ENCODE measurements around the gene MECR. TPM values are rescaled to one million over a fixed set of nuclear protein-coding genes. Genes with fewer than 3 reads are reported as not detected.
A peak's percentile ranks its signal among the peaks of the same experiment; 100 is the strongest.

The MECR gene
- total RNA-seq, 2 donors from 2014 or later: 21.0 to 38.3 TPM

DNA sequence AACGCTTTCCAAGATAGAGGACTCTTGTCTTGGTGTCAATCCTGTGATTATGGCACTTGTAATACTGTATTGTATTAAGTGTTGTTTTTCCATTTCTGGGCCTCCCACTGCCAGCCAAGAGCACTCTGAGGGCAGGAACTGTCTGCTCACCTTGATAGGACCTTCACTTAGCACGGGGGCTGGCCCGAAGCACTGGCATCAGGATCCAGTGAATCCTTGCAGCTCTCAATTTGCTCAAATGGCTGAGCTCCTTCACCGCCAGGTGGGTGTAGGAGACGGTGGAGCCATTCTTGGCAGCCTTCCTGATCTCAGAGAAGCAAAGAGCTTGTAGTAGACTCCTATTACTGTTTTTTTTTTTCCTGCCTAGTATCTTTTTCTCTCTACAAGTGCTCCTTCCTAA is 17.7 kb downstream of the MECR start:
- Mint-ChIP-seq H3K36me3 (ENCODE audit: low read depth) (peaks cover 56% of the 10 kb centered on the region), H3K27me3 (no peaks in the 10 kb centered on the region), H3K9me3 (no peaks in the 10 kb centered on the region), H3K4me3 (no peak overlapping the region), H3K4me1 (no peaks in the 10 kb centered on the region), H3K27ac (no peak overlapping the region)
- ATAC-seq (replicated peaks): no peak

DNA sequence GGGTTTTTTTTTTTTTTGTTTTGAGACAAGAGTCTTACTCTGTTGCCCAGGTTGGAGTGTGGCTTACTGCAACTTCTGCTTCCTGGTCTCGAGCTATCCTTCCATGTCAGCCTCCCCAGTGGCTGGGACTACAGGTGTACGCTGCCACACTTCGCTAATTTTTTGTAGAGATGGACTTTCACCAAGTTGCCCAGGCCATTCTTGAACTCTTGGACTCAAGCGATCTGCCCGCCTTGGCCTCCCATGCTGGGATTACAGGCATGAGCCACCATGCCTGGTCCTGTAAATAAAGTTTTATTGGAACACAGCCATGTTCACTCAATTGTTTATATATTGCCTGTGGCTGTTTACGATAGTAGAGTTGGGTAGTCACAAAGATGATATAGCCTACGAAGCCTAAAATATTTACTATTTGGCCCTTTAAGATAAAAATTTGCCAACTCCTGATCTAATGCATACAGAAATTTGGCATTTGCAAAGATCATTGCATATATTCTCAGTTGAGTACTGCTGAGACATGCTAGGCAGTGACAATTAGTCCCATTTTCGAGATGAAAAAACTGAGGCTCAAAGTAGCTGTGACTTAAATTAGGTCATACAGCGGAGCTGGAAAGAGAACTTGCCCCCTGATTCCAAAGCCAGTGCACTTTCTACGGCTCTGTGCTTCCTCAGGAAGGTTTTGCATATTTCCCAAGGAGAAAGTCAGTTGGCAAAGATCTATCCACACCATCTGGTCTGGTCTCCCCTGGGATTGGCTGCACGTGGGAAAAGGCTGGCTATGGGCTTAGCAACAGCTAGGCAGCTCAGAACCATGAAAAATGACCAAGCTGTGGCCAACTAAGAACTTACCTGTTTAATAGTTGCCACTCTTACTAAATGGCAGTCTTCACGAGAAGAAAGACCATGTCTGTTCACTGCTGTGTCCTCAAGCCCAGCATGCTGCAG is 19.4 kb downstream of the MECR start:
- Mint-ChIP-seq H3K36me3 (ENCODE audit: low read depth) (peaks cover 54% of the 10 kb centered on the region), H3K27me3 (no peaks in the 10 kb centered on the region), H3K9me3 (no peaks in the 10 kb centered on the region), H3K27ac (no peak overlapping the region), H3K4me1 (no peaks in the 10 kb centered on the region), H3K4me3 (no peak overlapping the region)
- ATAC-seq (replicated peaks): no peak

DNA sequence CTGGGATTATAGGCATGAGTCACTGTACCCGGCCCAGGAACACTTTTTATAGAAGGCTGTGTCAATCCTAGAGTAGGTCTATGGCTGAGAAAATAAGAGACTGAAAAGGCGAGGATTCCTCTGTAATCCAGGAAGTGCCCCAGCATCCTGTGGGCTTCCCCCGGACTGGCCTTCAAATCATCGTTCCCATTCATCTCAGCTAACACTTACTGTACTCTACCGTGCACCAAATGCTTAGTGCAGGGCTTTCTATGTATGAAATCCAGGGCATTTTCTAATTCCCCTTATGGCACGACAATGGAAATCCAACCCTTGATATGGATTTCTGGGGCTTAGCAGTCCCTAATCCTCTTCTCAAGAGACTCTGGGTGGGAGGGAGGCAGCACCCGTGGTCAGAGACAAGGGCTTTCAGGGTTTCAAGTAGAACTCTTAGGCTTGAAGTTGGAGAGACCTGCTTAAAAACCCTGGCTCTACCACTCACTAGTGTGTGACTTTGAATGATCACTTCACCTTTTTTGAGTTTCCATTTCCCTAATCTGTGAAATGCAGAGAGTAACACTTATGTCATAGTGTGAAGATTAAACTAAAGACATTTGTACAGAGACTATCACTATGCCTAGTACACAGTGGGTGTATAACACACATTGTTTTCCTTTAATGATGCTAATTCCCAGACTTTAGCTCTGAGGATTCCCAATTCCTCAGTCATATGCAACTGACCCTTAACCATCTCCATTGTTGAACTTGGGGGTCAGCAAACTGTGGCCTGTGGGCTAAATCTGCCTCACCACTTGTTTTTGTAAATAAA is 20.3 kb downstream of the MECR start:
- no peak overlapping the region for H3K27ac Mint-ChIP-seq
- H3K27me3 Mint-ChIP-seq: no peaks in the 10 kb centered on the region
- no peaks in the 10 kb centered on the region for H3K4me1 Mint-ChIP-seq
- no peak for ATAC-seq (replicated peaks)
- H3K9me3 Mint-ChIP-seq: no peaks in the 10 kb centered on the region
- peaks cover 57% of the 10 kb centered on the region for H3K36me3 Mint-ChIP-seq (ENCODE audit: low read depth)
- no peak overlapping the region for H3K4me3 Mint-ChIP-seq

DNA sequence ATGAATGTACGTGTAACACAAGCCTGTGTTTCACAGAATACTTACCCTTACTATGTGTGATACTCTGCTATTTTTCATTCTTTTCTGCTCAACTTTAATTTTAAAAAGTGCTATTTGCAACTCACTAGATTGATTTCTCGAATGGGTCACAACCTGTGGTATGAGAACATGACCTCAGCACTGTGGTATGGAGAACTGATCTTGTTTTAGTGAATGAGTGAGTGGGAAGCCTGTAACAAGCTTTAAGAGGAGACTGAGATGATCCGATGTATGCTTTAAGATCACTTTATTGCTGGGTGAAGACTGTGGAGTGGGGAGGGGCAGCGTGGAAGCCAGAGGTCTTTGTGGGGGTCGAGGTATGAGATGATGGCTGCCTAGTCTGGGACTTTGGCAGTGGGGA is 21.6 kb downstream of the MECR start:
- Mint-ChIP-seq H3K36me3 (ENCODE audit: low read depth) (peaks cover 53% of the 10 kb centered on the region), H3K4me3 (no peak overlapping the region), H3K9me3 (no peaks in the 10 kb centered on the region), H3K27me3 (no peaks in the 10 kb centered on the region), H3K4me1 (no peaks in the 10 kb centered on the region), H3K27ac (peak overlapping the region; percentile 2)
- ATAC-seq (replicated peaks): no peak

DNA sequence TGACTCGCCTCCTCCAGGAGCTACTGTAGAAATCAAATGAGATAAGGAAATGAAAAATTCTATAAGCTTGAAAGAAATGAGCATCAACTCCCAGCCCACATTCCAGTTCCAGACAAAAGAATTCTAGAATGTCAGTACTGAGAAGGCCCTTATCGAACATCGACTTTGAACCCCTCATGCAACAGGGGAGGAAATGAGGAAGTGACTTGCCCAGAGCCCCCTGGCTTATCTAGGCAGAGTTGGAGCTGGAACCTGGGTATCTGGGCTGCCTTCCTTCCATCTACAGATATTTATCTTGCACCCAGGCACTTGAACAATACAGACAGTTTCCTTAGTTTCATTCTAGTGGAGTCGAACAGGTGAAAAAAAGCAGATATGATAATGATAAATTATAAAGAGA is 22.3 kb downstream of the MECR start:
- no peaks in the 10 kb centered on the region for H3K4me1 Mint-ChIP-seq
- peaks cover 53% of the 10 kb centered on the region for H3K36me3 Mint-ChIP-seq (ENCODE audit: low read depth)
- no peak for ATAC-seq (replicated peaks)
- no peak overlapping the region for H3K4me3 Mint-ChIP-seq
- H3K9me3 Mint-ChIP-seq: no peaks in the 10 kb centered on the region
- peak overlapping the region; percentile 2 for H3K27ac Mint-ChIP-seq
- no peaks in the 10 kb centered on the region for H3K27me3 Mint-ChIP-seq

DNA sequence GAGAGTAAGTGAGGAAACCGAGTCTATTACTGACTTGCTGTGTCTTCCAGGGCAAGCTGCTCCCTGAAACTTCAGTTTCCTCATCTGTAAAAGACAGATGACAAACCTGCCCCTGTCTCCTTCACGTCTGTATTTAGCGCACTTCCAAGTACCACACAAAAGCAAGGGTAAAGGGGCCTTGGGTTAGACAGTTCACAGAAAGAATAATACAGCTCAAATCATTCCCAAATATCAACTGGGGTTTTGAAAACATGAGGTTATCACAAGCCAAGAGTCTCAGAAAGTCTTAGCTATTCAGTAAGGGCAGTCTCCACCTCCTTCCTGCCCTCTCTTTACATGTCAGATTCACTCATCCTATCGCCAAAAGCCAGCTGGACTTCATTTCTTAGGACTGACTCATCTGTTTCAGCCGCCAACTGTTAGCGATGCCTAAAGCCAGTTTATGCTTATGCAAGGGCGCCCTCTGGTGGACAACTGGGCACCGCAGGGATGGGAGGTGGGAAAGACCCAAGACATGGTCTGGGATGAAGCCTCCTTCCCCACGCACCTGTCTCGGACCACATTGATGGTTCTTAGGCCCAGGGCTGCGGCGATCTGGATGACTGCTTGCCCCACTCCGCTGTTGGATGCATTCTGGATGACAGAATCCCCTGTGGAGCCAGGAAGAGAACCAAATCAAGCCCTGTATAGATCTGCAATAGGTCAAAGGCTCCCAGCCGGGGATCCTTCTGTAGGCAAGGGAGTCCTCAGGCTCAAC is 28.0 kb downstream of the MECR start:
- Mint-ChIP-seq H3K4me3 (no peak overlapping the region), H3K27ac (no peak overlapping the region), H3K36me3 (ENCODE audit: low read depth) (peaks cover 70% of the 10 kb centered on the region), H3K27me3 (no peaks in the 10 kb centered on the region), H3K9me3 (no peaks in the 10 kb centered on the region), H3K4me1 (no peaks in the 10 kb centered on the region)
- ATAC-seq (replicated peaks): peak; percentile 99

DNA sequence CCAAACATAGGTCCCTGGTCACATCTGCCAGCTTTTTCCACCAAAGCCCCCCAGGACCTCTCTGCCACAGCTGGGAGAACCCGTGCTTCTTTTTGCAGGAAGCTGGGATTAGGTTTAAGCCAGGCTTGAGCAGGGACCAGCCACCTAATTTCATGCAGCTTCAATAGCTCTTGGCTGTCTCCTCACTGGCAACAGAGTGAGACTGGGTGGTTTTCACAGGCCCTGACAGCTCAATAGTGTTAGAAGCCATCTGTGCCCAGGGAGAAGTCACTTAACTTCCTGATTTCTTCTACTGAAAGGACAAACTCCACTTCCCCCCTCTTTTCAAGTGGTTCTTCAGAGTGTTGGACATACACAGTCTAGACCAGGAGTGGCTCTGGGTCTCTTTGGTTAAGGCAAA is 28.7 kb downstream of the MECR start:
- no peak overlapping the region for H3K4me3 Mint-ChIP-seq
- H3K36me3 Mint-ChIP-seq (ENCODE audit: low read depth): peaks cover 70% of the 10 kb centered on the region
- no peak for ATAC-seq (replicated peaks)
- no peak overlapping the region for H3K27ac Mint-ChIP-seq
- no peaks in the 10 kb centered on the region for H3K9me3 Mint-ChIP-seq
- no peaks in the 10 kb centered on the region for H3K4me1 Mint-ChIP-seq
- no peaks in the 10 kb centered on the region for H3K27me3 Mint-ChIP-seq

DNA sequence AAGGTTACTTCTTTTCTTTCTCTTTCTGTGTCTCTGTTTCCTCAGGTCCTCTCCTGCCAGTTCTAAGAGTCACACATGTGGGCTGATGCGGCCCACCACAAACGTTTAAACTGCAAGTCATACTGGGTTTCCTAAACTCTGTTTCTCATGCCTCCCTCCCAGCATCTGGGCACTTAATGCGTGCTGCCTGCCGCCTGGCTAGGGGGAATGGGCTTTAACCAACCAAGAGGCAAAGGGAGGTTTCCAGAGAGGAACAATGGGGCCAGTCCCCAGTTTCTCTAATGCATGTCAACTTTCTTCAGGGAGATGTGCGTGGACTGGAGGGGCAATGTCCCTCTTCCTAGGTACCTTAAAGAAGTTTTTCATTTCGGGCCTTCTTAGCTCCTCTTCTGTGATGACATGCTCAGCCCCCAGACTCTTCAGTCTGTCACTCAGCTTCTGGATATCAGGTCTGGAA is 29.1 kb downstream of the MECR start:
- Mint-ChIP-seq H3K27me3 (no peaks in the 10 kb centered on the region), H3K27ac (no peak overlapping the region), H3K36me3 (ENCODE audit: low read depth) (peaks cover 70% of the 10 kb centered on the region), H3K9me3 (no peaks in the 10 kb centered on the region), H3K4me1 (no peaks in the 10 kb centered on the region), H3K4me3 (no peak overlapping the region)
- no peak for ATAC-seq (replicated peaks)

DNA sequence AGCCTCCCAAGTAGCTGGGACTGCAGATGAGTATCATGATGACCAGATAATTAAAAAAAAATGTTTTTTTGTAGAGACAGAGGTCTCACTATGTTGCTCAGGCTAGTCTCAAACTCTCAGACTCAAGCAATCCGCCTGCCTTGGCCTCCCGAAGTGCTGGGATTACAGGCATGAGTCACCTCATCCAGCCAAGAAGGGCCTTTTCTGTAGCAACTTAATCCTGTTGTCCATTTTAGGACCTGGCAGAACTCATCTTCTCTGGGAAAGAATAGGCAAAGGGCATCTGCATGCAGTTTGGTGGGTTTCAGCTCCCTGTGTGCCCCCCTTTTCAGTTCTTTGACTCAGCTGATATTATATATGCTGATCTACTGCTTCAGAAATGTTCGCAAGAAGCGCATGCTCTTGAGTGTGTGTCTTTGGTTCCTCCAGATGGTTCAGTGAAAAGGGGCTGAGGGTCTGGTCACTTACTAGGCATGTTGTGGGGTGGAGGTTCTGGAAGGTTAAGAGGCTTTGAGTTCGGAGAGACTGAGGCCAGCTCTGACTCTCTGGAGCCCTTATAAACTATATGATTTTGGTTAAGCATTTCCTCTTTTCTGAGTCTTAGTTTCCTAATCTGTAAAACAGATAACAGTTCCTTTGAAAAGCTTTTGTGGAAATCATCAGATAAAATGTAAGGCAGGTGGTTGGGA is 29.7 kb downstream of the MECR start:
- Mint-ChIP-seq H3K27me3 (no peaks in the 10 kb centered on the region), H3K36me3 (ENCODE audit: low read depth) (peaks cover 65% of the 10 kb centered on the region), H3K4me3 (no peak overlapping the region), H3K4me1 (no peaks in the 10 kb centered on the region), H3K27ac (no peak overlapping the region), H3K9me3 (no peaks in the 10 kb centered on the region)
- ATAC-seq (replicated peaks): no peak

DNA sequence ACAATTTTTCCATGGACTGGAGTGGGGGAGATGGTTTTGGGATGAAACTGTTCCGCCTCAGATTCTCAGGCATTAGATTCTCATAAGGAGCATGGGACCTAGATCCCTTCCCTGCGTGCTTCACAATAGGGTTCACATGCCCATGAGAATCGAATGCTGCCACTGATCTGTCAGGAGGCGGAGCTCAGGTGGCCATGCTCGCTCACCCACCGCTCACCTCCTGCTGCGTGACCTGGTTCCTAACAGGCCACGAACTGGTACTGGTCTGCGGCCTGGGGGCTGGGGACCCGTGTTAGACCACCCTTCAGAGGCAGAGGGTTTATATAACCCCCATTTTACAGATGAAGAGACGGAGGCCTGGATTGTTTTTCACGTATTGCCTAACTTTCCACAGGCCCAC is 32.7 kb downstream of the MECR start:
- Mint-ChIP-seq H3K4me1 (no peaks in the 10 kb centered on the region), H3K36me3 (ENCODE audit: low read depth) (peaks cover 67% of the 10 kb centered on the region), H3K27me3 (no peaks in the 10 kb centered on the region), H3K9me3 (no peaks in the 10 kb centered on the region), H3K4me3 (no peak overlapping the region), H3K27ac (no peak overlapping the region)
- no peak for ATAC-seq (replicated peaks)

DNA sequence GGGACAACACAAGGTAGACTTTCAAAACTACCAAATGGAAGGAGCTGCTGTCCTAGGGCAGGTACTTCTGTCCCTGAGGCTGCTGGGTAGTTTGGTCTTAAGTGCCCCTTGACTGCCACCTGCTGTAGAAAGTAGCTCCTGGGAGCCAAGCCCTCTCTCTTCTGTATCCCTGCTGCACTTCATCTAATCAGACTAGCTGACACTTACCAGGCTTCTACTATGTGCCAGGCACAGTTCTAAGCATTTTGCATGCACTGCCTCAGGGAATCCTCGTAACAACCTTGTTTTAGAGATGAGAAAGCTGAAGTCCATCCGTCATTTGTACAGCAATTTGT is 33.2 kb downstream of the MECR start:
- Mint-ChIP-seq H3K9me3 (no peaks in the 10 kb centered on the region), H3K4me3 (no peak overlapping the region), H3K27me3 (no peaks in the 10 kb centered on the region), H3K4me1 (no peaks in the 10 kb centered on the region), H3K27ac (peak overlapping the region; percentile 42), H3K36me3 (ENCODE audit: low read depth) (peaks cover 64% of the 10 kb centered on the region)
- peak; percentile 62 for ATAC-seq (replicated peaks)

DNA sequence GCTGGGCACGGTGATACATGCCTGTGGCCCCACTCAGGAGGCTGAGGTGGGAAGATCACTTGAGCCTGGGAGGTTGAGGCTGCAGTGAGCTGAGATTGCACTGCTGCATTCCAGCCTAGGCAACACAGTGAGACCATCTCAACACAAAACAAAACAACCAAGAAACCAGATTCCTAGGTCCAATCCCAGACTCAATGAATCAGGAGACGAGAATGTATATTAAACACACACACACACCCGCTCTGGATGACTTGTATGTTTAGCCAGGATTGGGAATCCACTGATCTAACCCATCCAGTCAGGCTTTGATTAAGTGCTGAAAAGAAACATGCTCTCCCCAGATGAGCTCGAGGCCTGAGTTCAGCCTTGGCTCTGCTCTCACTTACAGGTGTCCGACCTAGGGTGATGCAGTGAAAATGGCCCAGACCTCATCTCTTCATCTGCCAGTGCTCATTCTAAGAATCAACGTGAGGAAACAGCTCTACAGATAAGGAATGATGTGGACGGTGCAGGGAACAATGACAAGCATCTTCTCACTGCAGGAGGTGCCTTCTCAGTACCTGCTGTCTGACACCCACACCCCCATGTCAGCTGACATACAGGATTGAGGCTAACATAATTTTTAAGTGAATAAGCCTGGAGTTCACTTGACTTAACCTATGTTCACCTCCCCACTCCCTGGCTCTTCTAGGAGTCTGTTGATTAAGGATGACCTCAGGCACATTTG is 33.7 kb downstream of the MECR start:
- Mint-ChIP-seq H3K36me3 (ENCODE audit: low read depth) (peaks cover 59% of the 10 kb centered on the region), H3K4me3 (no peak overlapping the region), H3K27ac (peak overlapping the region; percentile 42), H3K27me3 (no peaks in the 10 kb centered on the region), H3K9me3 (no peaks in the 10 kb centered on the region), H3K4me1 (no peaks in the 10 kb centered on the region)
- no peak for ATAC-seq (replicated peaks)

DNA sequence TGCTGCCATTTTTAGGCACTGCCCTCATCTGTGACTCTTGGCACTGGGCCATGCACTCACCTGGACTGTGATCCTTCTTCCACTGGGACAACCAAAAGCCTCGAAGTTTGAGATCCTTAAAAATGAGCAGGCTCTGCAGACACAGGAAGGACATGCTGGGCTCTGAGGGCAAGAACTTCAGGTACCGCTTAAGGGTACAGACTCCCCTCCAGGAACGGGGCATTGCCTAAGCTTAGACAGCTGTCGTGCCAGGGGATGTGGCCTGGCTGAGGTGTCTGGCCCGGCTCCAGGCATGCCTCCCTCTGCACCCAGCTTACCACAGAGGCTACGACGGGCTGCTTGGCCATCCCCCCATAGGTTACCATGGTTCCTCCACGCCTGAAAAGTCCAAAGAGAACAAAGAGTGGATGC is 34.8 kb downstream of the MECR start:
- no peak overlapping the region for H3K27ac Mint-ChIP-seq
- no peak for ATAC-seq (replicated peaks)
- H3K4me3 Mint-ChIP-seq: no peak overlapping the region
- H3K9me3 Mint-ChIP-seq: no peaks in the 10 kb centered on the region
- no peaks in the 10 kb centered on the region for H3K27me3 Mint-ChIP-seq
- peaks cover 47% of the 10 kb centered on the region for H3K36me3 Mint-ChIP-seq (ENCODE audit: low read depth)
- H3K4me1 Mint-ChIP-seq: no peaks in the 10 kb centered on the region
